ENCODE measurements around the gene ABCD1.

ABCD1 gene

DNA sequence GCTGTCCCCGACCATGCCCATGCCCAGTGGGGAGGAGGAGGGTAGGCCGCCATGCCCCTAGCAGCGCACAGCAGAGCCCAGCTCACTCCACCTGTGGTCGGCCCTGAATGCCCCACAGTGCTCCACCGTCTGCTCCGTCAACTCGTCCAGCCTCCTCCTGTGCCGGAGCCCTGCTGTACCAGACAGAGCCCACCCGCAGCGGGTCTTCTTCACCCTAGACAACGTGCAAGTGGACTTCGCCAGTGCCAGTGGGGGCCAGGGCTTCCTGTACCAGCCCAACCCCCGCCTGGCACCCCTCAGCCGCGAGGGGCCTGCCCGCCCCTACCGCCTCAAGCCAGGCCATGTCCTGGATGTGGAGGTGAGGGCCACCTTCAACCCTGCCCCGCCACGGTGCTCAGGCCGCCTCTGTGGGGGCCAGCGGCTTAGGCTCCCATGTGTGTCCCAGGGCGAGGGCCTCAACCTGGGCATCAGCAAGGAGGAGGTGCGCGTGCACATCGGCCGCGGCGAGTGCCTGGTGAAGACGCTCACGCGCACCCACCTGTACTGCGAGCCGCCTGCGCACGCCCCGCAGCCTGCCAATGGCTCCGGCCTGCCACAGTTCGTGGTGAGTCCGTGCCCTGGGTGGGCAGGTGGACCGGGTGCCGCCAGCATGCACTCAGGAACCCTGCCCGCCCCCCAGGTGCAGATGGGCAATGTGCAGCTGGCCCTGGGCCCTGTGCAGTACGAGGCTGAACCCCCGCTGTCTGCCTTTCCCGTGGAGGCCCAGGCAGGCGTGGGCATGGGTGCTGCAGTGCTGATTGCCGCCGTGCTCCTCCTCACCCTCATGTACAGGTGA is 49.3 kb downstream of the ABCD1 start:
- TF ChIP-seq, protein P1, sequence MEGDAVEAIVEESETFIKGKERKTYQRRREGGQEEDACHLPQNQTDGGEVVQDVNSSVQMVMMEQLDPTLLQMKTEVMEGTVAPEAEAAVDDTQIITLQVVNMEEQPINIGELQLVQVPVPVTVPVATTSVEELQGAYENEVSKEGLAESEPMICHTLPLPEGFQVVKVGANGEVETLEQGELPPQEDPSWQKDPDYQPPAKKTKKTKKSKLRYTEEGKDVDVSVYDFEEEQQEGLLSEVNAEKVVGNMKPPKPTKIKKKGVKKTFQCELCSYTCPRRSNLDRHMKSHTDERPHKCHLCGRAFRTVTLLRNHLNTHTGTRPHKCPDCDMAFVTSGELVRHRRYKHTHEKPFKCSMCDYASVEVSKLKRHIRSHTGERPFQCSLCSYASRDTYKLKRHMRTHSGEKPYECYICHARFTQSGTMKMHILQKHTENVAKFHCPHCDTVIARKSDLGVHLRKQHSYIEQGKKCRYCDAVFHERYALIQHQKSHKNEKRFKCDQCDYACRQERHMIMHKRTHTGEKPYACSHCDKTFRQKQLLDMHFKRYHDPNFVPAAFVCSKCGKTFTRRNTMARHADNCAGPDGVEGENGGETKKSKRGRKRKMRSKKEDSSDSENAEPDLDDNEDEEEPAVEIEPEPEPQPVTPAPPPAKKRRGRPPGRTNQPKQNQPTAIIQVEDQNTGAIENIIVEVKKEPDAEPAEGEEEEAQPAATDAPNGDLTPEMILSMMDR (IDR thresholded peaks at IDR 0.05; ENCODE audit: low read depth, low read length): no peak
- no peak for DNase-seq (ENCODE audit: low read depth, low spot score)
- in situ Hi-C loops (cut with HindIII; ENCODE audit: low sequenced_read_pairs): no loop called here

DNA sequence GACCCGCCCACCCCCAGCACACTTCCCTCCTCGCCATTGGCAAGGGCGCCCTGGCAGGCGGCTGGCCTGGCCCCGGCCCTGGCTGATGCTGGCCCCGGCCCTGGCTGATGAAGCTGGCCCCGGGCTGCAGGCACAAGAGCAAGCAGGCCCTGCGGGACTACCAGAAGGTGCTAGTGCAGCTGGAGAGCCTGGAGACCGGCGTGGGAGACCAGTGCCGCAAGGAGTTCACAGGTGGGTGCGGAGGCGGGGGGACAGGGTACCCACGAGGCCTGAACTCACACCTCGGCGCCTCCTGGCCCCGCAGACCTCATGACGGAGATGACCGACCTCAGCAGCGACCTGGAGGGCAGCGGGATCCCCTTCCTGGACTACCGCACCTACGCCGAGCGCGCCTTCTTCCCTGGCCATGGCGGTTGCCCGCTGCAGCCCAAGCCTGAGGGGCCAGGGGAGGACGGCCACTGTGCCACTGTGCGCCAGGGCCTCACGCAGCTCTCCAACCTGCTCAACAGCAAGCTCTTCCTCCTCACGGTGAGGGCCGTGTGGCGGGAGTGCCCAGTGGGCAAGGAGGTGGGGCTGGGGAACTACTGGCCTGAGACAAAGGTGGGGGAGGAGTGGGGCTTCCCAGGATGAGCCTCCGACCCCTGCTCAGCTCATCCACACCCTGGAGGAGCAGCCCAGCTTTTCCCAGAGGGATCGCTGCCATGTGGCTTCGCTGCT is 50.1 kb downstream of the ABCD1 start:
- in situ Hi-C loops (cut with HindIII; ENCODE audit: low sequenced_read_pairs): no loop called here
- DNase-seq (ENCODE audit: low read depth, low spot score): no peak
- TF ChIP-seq, protein P1 (IDR thresholded peaks at IDR 0.05; ENCODE audit: low read depth, low read length): no peak
- H3K4me3 ChIP-seq (ENCODE audit: low read depth, low read length): no peak overlapping the region

More for the DNA sequence above, 49.3 kb downstream of the ABCD1 start:
- H3K4me3 ChIP-seq (ENCODE audit: low read depth, low read length): no peak overlapping the region

DNA sequence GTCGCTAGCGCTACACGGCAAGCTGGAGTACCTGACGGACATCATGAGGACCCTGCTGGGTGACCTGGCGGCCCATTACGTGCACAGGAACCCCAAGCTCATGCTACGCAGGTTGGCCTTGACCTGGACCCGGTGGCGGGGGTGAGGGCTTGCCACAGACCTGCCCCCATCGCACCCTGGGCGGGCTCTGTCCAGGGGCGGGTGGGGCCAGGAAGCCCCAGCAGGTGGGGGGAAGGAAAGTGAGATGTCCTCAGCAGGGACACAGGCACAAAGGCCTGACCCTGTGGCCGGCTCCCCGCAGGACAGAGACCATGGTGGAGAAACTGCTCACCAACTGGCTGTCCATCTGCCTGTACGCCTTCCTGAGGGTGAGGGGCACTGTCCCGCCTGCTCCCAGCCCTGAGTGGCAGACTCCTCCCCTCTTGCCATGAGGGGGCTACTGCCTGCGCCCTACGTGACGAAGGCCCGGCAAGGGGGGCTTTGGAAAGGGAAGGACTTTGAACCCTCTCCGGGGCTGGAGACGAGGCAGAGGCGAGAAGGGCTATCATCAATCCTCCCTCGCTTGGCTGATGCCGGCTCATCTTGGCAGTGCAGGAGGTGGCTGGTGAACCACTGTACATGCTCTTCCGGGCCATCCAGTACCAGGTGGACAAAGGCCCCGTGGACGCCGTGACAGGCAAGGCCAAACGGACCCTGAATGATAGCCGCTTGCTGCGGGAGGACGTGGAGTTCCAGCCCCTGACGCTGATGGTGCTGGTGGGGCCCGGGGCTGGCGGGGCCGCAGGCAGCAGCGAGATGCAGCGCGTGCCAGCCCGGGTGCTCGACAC is 50.9 kb downstream of the ABCD1 start:
- TF ChIP-seq, protein P1 (IDR thresholded peaks at IDR 0.05; ENCODE audit: low read depth, low read length): no peak
- in situ Hi-C loops (cut with HindIII; ENCODE audit: low sequenced_read_pairs): no loop called here
- H3K4me3 ChIP-seq (ENCODE audit: low read depth, low read length): no peak overlapping the region
- DNase-seq (ENCODE audit: low read depth, low spot score): no peak

DNA sequence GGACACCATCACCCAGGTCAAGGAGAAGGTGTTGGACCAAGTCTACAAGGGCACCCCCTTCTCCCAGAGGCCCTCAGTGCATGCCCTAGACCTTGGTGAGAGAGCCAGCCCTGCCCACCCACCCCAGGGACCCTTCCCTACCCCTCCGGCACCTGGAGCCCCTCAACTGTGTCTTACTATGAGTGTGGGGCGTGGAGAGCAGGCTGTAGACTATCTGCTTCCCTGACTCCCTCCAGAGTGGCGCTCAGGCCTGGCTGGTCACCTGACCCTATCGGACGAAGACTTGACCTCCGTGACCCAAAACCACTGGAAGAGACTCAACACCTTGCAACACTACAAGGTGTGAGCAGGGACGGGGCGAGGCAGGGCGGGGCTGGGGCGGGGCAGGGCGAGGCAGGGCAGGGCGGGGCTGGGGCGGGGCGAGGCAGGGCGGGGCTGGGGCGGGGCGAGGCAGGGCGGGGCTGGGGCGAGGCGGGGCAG is 51.5 kb downstream of the ABCD1 start:
- in situ Hi-C loops (cut with HindIII; ENCODE audit: low sequenced_read_pairs): no loop called here
- TF ChIP-seq, protein P1 (IDR thresholded peaks at IDR 0.05; ENCODE audit: low read depth, low read length): no peak
- DNase-seq (ENCODE audit: low read depth, low spot score): no peak
- H3K4me3 ChIP-seq (ENCODE audit: low read depth, low read length): no peak overlapping the region

DNA sequence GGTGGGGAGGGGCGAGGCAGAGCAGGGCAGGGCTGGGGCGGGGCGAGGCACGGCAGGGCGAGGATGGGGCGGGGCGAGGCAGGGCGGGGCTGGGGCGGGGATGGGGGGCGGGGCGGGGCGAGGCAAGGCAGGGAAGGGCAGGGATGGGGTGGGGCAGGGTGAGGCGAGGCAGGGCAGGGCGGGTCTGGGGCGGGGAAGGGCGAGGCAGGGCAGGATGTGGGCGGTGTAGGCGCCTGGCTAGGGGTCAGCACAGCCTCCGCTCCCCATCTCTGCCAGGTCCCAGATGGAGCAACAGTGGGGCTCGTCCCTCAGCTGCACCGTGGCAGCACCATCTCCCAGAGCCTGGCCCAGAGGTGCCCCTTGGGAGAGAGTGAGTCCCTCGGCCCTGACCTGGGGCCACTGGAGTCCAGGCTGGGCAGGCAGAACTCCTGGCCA is 52.0 kb downstream of the ABCD1 start:
- in situ Hi-C loops (cut with HindIII; ENCODE audit: low sequenced_read_pairs): no loop called here
- no peak for DNase-seq (ENCODE audit: low read depth, low spot score)
- TF ChIP-seq, protein P1 (IDR thresholded peaks at IDR 0.05; ENCODE audit: low read depth, low read length): no peak

More for the DNA sequence above, 52.0 kb downstream of the ABCD1 start:
- no peak overlapping the region for H3K4me3 ChIP-seq (ENCODE audit: low read depth, low read length)

Measured in astrocyte of the spinal cord (primary cell).